ENCODE measurements around the gene BCHE. TPM values are rescaled to one million over a fixed set of nuclear protein-coding genes. Genes with fewer than 3 reads are reported as not detected.

Gene BCHE
- total and polyA plus RNA-seq, 8 donors, result 6.6 to 49.7 (median 38.0) TPM

DNA sequence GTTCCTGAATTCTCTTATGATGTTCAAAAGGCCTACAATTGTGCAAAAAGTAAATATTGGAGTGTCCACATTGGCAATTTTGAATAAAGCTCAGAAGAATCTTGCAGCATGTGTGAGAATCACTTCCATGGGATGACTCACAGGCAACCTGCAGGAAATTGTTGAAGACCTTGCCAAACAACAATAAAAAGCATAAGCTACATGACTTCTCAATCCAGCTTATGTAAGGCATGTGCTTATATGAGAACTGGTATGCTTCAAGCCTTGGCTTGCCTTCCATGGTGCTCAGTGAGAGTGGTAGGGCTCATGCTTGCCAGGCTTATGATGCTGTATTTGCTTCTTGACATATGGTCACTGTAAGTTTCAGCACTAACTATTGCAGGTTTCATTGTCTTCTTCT is 18.4 kb upstream of the BCHE start:
- DNase-seq (no peak), ATAC-seq (no peak)
- no peak overlapping the region for H3K4me3 ChIP-seq
- no peaks in the 10 kb centered on the region for H3K4me1 ChIP-seq
- H3K27me3 ChIP-seq, result no peaks in the 10 kb centered on the region
- no peak overlapping the region for H3K27ac ChIP-seq
- intact Hi-C loops (cut with DNase I), result no loop called here
- no peaks in the 10 kb centered on the region for H3K9me3 ChIP-seq
- TF ChIP-seq, protein P1, sequence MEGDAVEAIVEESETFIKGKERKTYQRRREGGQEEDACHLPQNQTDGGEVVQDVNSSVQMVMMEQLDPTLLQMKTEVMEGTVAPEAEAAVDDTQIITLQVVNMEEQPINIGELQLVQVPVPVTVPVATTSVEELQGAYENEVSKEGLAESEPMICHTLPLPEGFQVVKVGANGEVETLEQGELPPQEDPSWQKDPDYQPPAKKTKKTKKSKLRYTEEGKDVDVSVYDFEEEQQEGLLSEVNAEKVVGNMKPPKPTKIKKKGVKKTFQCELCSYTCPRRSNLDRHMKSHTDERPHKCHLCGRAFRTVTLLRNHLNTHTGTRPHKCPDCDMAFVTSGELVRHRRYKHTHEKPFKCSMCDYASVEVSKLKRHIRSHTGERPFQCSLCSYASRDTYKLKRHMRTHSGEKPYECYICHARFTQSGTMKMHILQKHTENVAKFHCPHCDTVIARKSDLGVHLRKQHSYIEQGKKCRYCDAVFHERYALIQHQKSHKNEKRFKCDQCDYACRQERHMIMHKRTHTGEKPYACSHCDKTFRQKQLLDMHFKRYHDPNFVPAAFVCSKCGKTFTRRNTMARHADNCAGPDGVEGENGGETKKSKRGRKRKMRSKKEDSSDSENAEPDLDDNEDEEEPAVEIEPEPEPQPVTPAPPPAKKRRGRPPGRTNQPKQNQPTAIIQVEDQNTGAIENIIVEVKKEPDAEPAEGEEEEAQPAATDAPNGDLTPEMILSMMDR (IDR thresholded peaks at IDR 0.05), result no peak
- H3K36me3 ChIP-seq, result no peaks in the 10 kb centered on the region

DNA sequence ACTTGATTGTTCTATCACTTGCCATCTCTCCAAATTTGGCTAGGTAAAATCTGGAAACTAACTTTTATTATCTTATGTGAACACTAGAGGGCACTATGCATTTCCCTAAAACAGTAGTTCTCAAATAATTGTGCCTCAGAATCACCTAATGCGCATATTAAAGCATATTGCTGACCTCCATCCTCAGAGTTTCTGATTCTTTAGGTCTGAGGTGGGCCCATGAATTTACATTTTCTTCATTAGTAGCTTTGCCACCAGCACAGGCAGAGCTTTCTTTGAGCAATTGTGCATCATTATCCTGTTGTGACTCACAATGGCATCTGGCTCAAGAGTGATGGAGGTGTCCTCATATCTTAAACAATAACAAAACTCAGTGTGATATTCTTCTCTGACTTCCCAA is 17.5 kb upstream of the BCHE start:
- no peaks in the 10 kb centered on the region for H3K9me3 ChIP-seq
- no peaks in the 10 kb centered on the region for H3K36me3 ChIP-seq
- intact Hi-C loops (cut with DNase I), result no loop called here
- peak in 1 of 4 donors; percentile 15 for DNase-seq
- no peak overlapping the region for H3K27ac ChIP-seq
- ATAC-seq, result peak; percentile 56
- H3K4me1 ChIP-seq, result no peaks in the 10 kb centered on the region
- TF ChIP-seq, protein P1 (IDR thresholded peaks at IDR 0.05), result peak; percentile 19 to 35
- H3K27me3 ChIP-seq, result no peaks in the 10 kb centered on the region
- no peak overlapping the region for H3K4me3 ChIP-seq

- Histone ChIP-seq H3K9me3 (no peaks in the 10 kb centered on the region), H3K4me1 (no peaks in the 10 kb centered on the region), H3K36me3 (no peaks in the 10 kb centered on the region), H3K4me3 (no peak overlapping the region), H3K27me3 (no peaks in the 10 kb centered on the region), H3K27ac (no peak overlapping the region)
- DNase-seq (no peak), ATAC-seq (no peak)
- intact Hi-C loops (cut with DNase I), result no loop called here
- TF ChIP-seq, protein P1 (IDR thresholded peaks at IDR 0.05), result no peak
These were observed 15.5 kb upstream of the BCHE start for GRCh38 chr3:165852711-165853110.

DNA sequence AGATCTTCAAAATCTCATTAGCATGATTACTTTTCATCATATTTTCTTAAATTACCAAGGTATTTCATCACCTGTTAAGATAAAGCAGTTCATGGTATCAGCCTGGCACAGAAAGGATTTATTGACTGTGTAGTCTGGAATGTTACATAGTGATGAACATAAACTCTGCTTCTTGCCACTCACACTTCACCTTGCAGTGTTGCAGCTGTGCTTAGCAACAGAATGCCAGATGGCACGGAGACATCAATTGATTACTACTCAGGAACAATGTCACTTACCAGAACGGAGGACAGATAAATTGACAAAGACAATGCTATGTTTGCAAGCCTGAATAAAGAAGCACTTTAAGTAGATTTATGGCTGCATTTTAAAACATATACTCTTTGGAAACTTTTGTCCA is 15.0 kb upstream of the BCHE start:
- Histone ChIP-seq H3K27ac (no peak overlapping the region), H3K27me3 (no peaks in the 10 kb centered on the region), H3K4me1 (no peaks in the 10 kb centered on the region), H3K9me3 (no peaks in the 10 kb centered on the region), H3K4me3 (no peak overlapping the region), H3K36me3 (no peaks in the 10 kb centered on the region)
- intact Hi-C loops (cut with DNase I), result no loop called here
- no peak for ATAC-seq
- no peak for DNase-seq
- TF ChIP-seq, protein P1 (IDR thresholded peaks at IDR 0.05), result no peak

GRCh38 chr3:165846056-165846455 is 8.8 kb upstream of the BCHE start:
- no peaks in the 10 kb centered on the region for H3K36me3 ChIP-seq
- intact Hi-C loops (cut with DNase I), result no loop called here
- no peaks in the 10 kb centered on the region for H3K4me1 ChIP-seq
- H3K27me3 ChIP-seq, result no peaks in the 10 kb centered on the region
- DNase-seq (no peak), ATAC-seq (no peak)
- no peak overlapping the region for H3K27ac ChIP-seq
- H3K4me3 ChIP-seq, result no peak overlapping the region
- TF ChIP-seq, protein P1 (IDR thresholded peaks at IDR 0.05), result no peak
- H3K9me3 ChIP-seq, result no peaks in the 10 kb centered on the region
